Cardiac muscle cell (in vitro differentiated cells and primary cell): ENCODE data around the gene MIAT. TPM values are rescaled to one million over a fixed set of nuclear protein-coding genes. Genes with fewer than 3 reads are reported as not detected.

Experiments used
- DNase-seq, 2 donors: peaks; one replicate each; pipeline versions ENCODE4 v3.0.0 to v3.0.0-alpha.2; 2010 to 2017; ENCODE audit warnings: low read depth in 1 of 2, low spot score in 1 of 2
- H3K27ac ChIP-seq: fragments of 200-600 bp; sonication (generic); 2 replicates; pipeline ENCODE4 v1.5.1; 2016
- H3K27me3 ChIP-seq: fragments of 200-600 bp; sonication (generic); 2 replicates; pipeline ENCODE4 v1.6.0; 2016; ENCODE audit warnings: control low read depth
- H3K36me3 ChIP-seq: fragments of 200-600 bp; sonication (generic); 2 replicates; pipeline ENCODE4 v1.5.1; 2016; ENCODE audit warnings: control low read depth
- H3K4me1 ChIP-seq: fragments of 200-600 bp; sonication (generic); 2 replicates; pipeline ENCODE4 v1.8.1; 2017; ENCODE audit warnings: low read depth, mild to moderate bottlenecking, mixed run types
- H3K4me3 ChIP-seq: fragments of 200-600 bp; sonication (generic); 2 replicates; pipeline ENCODE4 v1.5.1; 2016; ENCODE audit warnings: mild to moderate bottlenecking
- H3K9me3 ChIP-seq: fragments of 200-600 bp; sonication (generic); 2 replicates; pipeline ENCODE4 v1.5.1; 2017; ENCODE audit warnings: low read depth, mild to moderate bottlenecking, control low read depth
- polyA plus RNA-seq: library from polyadenylated mRNA; unstranded; fragments of >200 nt; fragmentation: Nextera tagmentation; extraction: Ambion mirVana; gene quantifications from 2 replicates; pipeline ENCODE4 v1.2.1, GENCODE V29; 2016
- total RNA-seq: library from RNA; depleted of rRNA; stranded (reverse); fragments of >200 nt; gene quantifications from 2 replicates; pipeline ENCODE4 v1.2.3, GENCODE V29; 2016
- TF ChIP-seq, protein P1 (sequence below): IDR thresholded peaks from 2 replicates; pipeline ENCODE4 v1.5.1; 2012; ENCODE audit warnings: low read depth, mild to moderate bottlenecking, low read length

Gene MIAT
- total and polyA plus RNA-seq, 2 experiments from 2014 or later = 0.11 to 0.66 TPM

DNA sequence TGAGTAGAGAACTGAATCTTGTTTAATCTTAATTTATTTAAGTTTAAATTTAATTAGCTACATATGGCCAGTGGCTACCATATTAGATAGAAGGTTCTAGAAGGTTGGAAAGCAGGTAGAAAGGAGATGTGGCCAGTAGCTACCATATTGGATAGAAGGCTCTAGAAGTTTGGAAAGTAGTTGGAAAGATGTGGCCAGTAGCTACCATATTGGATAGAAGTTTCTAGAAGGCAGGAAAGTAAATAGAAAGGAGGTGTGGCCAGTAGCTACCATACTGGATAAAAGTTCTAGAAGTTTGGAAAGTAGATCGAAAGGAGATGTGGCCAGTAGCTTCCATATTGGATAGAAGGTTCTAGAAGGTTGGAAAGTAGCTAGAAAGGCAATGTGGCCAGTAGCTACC lies 33.4 kb upstream of the MIAT start:
- TF ChIP-seq, protein P1, sequence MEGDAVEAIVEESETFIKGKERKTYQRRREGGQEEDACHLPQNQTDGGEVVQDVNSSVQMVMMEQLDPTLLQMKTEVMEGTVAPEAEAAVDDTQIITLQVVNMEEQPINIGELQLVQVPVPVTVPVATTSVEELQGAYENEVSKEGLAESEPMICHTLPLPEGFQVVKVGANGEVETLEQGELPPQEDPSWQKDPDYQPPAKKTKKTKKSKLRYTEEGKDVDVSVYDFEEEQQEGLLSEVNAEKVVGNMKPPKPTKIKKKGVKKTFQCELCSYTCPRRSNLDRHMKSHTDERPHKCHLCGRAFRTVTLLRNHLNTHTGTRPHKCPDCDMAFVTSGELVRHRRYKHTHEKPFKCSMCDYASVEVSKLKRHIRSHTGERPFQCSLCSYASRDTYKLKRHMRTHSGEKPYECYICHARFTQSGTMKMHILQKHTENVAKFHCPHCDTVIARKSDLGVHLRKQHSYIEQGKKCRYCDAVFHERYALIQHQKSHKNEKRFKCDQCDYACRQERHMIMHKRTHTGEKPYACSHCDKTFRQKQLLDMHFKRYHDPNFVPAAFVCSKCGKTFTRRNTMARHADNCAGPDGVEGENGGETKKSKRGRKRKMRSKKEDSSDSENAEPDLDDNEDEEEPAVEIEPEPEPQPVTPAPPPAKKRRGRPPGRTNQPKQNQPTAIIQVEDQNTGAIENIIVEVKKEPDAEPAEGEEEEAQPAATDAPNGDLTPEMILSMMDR = no peak
- no peaks in the 10 kb centered on the region for H3K36me3 ChIP-seq
- DNase-seq = no peak

DNA sequence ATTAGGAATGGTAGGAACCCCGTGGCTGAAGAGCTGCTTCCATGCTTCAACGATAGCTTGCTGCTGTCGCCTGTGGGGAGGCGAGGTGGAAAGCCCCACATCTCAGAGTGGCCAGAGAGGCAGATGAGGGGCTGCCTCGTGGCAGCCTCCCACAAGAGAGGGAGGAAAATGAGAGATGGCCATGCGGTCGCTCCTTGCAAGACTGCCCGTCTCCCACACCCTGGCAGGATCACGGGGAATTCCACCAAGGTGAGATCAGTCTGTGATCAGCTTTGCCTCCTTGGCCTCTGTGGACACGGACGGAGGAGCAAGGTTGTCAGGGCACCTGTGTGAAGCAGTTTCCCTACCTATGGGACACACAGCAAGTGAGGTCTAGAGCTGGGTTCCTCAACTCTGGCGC lies 32.6 kb upstream of the MIAT start:
- Histone ChIP-seq H3K9me3 (no peaks in the 10 kb centered on the region), H3K27me3 (no peaks in the 10 kb centered on the region), H3K36me3 (no peaks in the 10 kb centered on the region), H3K4me1 (no peaks in the 10 kb centered on the region), H3K4me3 (no peak overlapping the region), H3K27ac (no peak overlapping the region)
- TF ChIP-seq, protein P1 = no peak
- DNase-seq = no peak

More for the DNA sequence above, 33.4 kb upstream of the MIAT start:
- H3K4me1 ChIP-seq = no peaks in the 10 kb centered on the region
- H3K9me3 ChIP-seq = no peaks in the 10 kb centered on the region
- H3K27me3 ChIP-seq = no peaks in the 10 kb centered on the region
- H3K4me3 ChIP-seq = no peak overlapping the region
- H3K27ac ChIP-seq = no peak overlapping the region

DNA sequence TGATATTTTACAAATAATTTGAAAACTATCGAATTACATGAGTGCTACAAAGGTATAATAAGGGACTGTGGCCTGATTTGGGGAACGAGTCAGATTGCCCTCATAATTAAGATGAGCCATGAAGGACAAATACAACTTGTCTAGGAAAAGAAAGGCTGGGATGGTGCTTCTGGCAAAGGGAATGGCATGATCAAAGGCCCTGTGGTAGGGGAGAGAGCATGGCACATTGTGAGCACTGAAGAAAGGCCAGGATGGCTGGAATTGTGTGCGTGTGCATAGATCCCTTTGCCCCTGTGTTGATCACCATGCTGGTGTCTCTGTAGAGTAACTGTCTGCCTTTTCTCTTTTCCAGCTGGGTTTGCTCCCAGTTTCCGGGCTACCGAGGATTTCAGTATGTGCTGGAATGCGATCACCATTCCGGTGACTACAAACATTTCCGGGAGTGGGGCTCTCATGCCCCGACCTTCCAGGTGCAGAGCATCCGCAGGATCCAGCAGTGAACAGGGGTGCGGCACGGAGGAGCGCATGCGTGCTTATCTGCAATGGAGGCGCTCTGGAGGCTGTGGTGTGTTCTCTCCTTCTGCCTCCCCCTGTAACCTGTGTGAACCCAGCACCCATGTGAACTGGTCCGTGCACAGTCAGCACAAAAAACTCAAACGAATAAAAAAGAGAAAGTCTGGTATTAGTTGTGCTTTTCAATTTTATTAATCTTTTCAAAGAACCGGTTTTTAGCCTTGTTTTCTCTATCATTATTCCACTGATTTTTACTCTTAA lies 27.2 kb upstream of the MIAT start:
- Histone ChIP-seq H3K27me3 (no peaks in the 10 kb centered on the region), H3K27ac (no peak overlapping the region), H3K9me3 (no peaks in the 10 kb centered on the region), H3K4me1 (no peaks in the 10 kb centered on the region), H3K4me3 (no peak overlapping the region), H3K36me3 (no peaks in the 10 kb centered on the region)
- TF ChIP-seq, protein P1 = no peak
- no peak for DNase-seq

DNA sequence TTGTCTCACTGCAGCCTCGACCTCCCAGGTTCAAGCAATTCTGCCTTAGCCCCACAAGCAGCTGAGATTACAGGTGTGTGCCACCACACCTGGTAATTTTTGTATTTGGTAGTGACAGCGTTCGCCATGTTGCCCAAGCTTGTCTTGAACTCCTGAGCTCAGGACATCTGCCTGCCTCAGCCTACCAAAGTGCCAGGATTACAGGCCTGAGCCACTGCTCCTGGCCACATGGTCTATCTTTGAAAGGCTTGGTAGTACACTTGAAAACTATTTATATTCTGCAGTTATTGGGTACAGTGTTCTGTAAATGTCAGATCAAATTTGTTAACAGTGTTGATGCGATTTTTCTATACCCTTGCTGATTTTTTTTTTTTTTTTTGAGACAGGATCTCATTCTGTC lies 26.1 kb upstream of the MIAT start:
- no peak overlapping the region for H3K27ac ChIP-seq
- TF ChIP-seq, protein P1 = no peak

DNA sequence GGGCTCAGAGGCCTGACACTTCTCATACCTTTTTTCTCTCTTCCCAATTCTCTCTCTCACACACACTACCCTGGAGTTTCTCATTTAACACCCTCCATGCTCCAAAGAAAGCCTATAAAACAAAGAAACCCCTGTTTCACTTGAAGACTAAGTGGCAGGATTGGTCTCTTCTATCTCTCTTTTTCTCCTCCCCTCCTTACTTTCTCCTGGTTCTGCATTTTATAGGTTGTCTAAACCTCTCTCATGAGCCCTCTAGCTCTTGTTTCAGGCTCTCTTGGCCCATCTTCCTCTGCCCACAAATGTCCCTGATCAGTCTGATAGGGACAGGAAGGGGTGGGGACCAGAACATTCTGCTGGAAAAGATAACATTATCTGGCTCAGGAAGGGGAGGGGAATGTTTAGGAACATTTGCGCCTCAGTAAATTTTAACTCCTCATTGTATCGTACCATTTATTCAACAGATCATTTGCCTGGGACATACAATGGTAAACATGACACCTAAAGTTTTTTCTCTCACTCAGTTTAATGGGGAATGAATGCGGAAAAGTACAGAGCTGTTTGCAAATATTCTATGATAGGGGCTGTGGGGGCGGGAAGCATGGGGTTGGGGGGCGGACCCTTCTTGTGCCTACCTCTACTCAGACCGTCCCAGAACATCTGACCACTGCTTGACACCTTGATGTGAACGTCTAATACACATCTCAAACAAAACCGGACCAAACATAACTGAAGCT lies 24.8 kb upstream of the MIAT start:
- no peaks in the 10 kb centered on the region for H3K27me3 ChIP-seq
- H3K27ac ChIP-seq = no peak overlapping the region
- peak in 1 of 2 donors; percentile 47 for DNase-seq
- TF ChIP-seq, protein P1 = no peak
- H3K36me3 ChIP-seq = no peaks in the 10 kb centered on the region
- H3K4me1 ChIP-seq = no peaks in the 10 kb centered on the region
- no peak overlapping the region for H3K4me3 ChIP-seq
- H3K9me3 ChIP-seq = no peaks in the 10 kb centered on the region

More for the DNA sequence above, 26.1 kb upstream of the MIAT start:
- Histone ChIP-seq H3K9me3 (no peaks in the 10 kb centered on the region), H3K27me3 (no peaks in the 10 kb centered on the region), H3K4me1 (no peaks in the 10 kb centered on the region), H3K4me3 (no peak overlapping the region), H3K36me3 (no peaks in the 10 kb centered on the region)
- DNase-seq = no peak
